HG02763 (cell line): ENCODE data around the gene RPL41.
A peak's percentile ranks its signal among the peaks of the same experiment; 100 is the strongest.

Source experiments
- ATAC-seq: cut with Tn5 transposase; IDR thresholded peaks from one replicate; pipeline ENCODE4 v1.9.1; 2021; ENCODE audit warnings: mild to moderate bottlenecking, moderate library complexity; ENCODE audit not compliant: unreplicated experiment

The RPL41 gene

DNA sequence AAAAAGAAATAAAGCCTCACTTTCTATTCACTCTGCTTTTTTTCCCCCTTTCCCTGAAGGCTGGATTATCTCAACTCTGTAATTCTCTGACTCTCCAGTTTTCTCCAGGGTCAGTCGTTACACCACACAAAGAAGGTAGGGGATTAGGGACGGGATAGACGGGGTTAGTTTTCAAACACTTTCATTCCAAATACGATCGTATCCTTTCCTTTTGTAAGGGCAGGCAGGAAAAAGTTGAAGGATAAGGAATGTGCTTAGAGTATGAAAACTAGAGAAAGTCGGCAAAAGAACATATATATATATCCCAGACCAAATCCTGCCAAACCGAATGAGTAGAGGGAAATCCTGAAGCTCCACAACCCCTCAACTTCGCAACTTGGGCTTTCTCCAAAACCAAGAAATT lies 11.1 kb downstream of the RPL41 start:
- ATAC-seq, result no peak

DNA sequence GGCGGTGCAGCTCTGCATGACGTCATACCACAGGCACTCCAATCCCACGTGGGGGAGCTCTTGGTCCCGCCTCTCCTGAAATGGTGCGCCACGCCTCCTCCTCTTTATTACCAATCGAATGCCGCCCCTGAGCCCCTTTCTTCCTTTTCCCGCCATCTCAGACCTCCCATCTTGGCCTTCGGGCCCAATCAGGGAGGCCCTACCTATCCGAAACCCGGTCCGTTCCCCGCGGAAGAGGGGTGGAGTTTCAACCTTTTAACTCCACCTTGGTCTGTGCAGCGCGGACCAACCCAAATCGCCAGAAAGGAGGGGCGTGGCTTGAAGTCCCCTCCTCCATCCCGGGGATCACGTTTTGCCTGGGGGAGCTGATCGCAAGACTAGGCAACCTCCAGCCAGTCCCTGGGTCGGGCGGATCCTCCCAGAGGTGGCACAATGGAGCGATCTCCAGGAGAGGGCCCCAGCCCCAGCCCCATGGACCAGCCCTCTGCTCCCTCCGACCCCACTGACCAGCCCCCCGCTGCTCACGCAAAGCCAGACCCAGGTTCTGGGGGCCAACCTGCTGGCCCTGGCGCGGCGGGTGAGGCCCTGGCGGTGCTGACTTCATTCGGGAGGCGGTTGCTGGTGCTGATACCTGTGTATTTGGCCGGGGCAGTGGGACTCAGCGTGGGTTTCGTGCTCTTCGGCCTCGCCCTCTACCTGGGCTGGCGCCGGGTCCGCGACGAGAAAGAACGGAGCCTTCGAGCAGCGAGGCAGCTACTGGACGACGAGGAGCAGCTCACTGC lies 11.6 kb downstream of the RPL41 start, which contains the start of gene ESYT1:
Gene ESYT1 (plus strand): TSS at position 380 of the 782 bp plus-strand sequence. CDS start 53 bp downstream, at position 433.
- ATAC-seq, result peak; percentile 88

DNA sequence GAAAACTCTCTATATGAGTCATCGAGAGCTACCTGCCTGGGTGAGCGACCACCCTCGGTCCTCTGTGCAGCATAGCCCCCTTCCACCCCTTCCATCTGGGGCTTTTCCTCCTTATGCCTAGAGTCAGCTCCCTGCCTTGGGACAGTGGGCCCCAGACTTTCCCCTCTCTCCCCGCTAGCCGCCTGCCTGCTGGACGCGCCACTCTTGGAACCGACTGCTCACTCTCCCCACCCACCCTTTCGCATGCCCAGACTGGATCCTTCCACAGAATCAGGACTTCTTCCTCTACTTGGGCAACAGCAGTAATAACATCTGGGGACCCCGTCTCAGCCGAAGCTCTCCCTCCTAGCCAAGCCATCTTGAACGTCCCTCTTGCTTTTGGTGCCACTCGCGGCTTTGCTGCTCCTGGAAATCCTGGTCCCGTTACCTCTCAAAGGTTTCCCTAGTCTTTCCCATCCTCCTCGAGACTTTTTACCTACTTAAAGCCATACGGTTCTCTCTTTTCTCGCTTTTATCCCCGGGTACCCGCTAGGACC lies 12.3 kb downstream of the RPL41 start:
- no peak for ATAC-seq

DNA sequence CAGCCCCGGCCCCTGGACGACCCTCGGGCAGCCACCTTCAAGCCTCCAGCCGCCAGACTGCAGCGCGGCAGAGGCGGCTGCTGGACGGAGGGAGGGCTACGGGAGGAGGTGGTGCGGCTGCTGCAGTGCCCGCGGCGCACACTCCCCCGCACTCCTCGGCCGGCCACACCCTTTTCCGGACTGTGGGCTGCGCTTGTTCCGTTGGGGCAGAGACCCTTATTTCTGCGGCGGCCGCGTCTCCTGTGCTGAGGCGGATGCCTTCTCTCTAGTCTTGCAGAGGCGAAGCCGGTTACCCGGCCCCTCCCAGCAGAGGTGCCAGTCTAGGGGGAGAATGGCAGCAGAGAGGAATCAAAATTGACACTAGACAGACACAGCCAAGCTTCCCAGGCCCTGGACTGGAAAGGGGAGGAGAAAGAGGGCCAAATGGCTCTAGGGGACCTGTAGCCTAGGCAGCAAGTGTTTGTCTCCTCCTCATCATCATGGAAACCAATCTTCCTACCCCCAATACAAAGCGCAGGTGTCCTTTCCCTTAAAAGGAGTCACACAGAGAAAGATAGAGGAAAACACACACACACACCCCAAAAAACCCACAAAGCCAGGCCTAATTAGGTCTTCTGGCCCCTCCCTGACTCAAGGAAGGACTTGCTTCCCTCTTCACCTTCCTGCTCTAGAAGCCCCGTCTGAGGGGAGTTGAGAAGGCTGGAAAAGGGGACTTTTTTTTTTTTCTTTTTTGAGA lies 12.9 kb downstream of the RPL41 start:
- peak; percentile 25 for ATAC-seq

DNA sequence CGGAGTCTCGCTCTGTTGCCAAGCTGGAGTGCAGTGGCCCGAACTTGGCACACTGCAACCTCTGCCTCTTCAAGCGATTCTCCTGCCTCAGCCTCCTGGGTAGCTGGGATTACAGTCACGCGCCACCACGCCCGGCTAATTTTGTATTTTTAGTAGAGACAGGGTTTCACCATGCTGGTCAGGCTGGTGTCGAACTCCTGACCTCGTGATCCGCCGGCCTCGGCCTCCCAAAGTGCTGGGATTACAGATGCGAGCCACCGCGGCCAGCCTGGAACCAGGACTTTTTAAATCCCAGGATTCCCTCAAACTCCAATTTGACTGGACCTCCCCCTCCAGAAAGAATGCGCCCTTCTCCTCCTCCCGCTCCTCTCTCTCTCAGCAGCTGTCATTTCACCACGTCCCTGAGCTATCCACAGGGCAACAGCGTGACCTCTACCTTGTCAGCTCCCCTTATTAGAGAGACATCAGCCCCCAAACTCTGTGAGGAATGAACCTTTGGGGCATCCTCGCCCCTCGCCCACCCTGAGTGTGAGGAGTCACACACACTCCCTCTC lies 13.6 kb downstream of the RPL41 start:
- no peak for ATAC-seq

DNA sequence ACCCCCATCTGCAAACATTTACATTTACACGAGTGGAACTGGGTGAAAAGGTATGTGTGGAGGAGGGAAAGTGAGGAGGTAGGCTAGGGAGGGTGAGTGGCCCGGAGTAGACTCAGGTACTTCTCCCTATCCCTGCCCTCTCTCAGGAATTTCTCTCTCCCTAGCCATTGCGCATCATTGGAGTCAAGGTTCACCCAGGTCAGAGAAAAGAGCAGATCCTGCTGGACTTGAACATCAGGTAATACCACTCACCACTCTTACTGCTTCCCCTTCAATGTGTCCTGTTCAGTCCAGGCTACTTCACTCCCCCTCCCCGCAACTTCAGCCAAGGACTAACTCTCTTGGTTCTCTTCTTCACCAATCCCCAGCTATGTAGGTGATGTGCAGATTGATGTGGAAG lies 14.4 kb downstream of the RPL41 start:
- no peak for ATAC-seq

DNA sequence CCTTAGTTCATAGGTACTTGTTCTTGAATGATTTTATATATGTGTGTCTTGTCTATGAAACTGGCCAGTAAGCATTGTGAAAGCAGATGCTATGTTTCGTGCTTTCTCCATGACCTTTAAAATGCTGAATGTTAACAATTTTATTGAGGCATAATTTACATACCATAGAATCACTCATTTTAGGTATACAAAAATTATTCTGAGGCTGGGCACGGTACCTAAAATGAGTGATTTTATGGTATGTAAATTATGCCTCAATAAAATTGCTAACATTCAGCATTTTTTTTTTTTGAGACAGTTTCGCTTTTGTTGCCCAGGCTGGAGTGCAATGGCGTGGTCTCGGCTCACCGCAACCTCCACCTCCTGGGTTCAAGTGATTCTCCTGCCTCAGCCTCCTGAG lies 18.5 kb downstream of the RPL41 start:
- ATAC-seq, result no peak

DNA sequence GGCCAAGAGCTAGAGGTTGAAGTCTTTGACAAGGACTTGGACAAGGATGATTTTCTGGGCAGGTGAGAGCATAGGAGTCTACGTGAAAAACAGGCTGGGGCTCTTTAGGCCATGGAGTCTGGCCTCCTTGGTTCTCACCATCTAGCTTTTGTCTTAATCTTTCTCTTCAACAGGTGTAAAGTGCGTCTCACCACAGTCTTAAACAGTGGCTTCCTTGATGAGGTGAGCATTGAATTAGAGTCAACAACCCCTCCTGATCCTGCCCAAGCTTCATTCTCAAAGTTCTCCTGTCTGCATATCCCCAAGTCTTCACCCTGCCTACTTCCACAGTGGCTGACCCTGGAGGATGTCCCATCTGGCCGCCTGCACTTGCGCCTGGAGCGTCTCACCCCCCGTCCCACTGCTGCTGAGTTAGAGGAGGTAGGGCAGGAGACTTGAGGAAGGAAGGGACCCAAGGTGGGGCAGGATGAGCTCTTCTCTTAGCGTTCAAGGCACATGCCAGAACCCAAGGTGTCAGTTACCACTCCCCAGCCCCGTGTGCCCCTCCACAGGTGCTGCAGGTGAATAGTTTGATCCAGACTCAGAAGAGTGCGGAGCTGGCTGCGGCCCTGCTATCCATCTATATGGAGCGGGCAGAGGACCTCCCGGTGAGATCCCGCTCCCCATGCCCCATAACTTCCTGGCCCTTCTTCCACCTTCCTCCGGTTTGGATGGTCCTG lies 21.6 kb downstream of the RPL41 start:
- no peak for ATAC-seq

DNA sequence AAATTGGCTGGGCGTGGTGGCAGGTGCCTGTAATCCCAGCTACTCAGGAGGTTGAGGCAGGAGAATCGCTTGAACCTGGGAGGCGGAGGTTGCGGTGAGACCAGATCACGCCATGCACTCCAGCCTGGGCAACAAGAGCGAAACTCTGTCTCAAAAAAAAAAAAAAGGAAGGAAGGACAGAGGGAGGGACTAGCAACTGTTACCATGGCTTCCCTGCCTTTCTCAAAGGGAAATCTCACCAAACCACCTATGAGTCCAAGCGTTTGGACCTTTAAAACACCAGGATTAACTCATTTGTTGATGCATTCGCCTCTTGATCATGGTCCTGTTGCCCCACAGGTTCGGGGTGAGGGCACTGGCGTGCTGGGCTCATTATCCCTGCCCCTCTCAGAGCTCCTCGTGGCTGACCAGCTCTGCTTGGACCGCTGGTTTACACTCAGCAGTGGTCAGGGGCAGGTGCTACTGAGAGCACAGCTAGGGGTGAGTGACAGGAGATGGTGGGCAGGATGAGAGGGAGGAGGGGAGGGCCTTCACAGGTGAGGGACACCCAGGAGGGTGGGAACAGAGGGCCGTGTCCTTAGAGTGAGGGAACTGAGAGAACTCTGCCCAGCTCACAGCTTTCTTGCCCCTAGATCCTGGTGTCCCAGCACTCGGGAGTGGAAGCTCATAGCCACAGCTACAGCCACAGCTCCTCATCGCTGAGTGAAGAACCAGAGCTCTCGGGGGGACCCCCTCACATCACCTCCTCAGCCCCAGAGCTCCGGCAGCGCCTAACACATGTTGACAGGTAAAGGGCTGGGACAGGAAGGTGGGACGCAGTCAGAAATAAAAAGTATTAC lies 25.7 kb downstream of the RPL41 start:
- no peak for ATAC-seq

DNA sequence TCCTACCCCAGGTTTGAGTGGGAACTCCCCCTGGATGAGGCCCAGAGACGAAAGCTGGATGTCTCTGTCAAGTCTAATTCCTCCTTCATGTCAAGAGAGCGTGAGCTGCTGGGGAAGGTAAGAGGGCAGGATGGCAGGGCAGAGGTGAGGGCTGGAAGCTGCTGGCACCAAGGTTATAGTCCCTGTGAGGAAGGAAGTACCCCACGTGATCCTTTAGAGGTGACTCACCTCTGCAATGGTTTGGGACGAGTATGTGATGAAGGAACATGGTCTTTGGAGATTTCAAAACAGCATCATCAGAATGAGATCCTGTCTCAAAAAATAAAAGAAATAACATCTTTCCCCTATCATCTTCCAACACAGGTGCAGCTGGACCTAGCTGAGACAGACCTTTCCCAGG lies 26.8 kb downstream of the RPL41 start:
- no peak for ATAC-seq

DNA sequence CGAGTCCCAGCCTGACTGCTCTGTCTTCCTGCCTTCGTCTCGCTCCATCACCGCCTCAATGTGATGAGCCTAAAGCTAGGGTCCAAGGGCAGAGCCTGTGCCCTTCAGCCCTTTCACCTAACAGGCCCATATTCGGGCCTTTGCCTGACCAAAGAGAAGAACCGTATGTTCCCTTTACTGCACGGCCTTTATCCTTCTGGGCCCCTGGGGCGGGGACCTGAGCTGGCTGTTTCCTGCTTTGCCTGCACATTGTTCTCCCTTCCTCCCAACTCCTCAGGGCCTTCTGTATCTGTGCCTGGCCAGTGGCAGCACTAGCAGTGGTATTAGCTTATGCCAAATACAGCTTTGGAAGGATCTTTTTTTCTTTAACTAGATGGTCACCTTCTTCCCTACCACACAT lies 27.4 kb downstream of the RPL41 start:
- ATAC-seq, result no peak

DNA sequence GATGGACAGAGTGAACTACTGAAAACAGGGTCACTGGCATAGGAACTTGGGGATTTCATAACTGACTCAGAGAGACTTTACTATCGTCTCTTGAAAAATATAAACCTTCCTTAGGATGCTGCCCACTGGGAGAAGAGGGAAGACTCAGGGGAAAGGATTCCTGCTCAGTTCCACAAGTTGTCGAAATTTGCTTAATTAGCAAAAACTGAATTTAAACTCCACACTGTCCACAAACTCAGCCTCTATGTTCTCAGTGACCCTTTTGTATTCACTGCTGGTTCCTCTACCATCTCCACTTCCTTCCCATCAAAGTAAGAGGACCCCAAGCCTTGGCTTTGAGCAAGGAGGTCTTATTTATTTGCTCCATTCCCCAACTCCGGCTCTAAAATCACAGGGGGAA lies 28.8 kb downstream of the RPL41 start:
- ATAC-seq, result no peak

DNA sequence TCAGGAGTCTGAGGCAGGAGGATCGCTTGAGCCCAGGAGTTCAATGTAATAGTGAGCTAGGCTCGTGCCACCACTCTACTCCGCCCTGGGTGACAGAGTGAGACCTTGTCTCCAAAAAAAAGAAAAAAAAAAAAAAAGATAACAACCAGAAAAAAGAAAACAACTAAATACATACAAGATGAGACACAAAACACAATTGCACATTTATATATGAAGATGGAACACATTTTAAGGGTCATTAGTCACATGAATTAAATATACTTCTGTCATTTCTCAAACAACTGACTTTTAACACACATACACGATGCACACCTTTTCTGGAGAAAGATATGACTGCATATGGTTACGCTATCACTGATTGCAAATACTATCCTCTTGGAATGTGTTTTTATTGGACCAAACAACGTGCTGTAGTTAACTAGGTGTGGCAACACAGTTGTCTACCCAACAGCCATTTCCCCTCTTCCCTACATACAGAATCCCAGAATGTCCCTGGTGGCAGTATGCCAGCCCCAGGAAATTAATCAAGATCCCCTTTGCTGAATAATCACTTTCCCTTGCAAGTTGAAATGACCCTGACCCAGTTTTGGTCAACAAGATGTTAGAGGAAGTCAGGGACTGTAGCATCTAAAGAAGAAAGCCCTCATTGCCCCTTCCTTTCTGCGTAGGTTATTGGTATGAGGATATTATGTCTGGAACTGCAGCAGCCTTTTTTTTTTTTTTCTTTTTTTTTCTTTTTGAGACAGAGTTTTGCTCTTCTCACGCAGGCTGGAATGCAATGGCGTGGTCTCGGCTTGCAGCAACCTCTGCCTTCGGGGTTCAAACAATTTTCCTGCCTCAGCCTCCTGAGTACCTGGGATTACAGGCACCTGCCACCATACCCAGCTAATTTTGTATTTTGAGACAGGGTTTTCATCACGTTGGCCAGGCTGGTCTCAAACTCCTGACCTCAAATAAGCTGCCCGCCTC lies 30.3 kb downstream of the RPL41 start:
- ATAC-seq, result no peak

DNA sequence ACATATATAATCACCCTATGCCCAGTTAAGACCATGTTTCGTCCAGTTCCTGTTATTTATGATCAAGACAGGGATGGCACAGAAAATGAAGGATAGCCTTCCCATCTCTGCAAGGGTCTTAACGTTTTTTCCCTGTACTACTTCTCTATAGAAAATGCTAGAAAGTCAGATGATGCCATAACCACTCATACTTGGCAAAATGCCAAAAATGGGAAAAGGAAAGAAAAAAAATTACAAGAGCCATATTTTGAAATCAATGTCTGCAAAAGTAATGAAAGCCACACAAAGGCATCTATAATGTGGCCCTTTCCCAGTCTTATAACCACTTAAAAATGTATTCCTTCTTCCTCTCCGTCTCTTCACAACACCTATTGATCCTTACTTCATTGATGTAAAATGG lies 34.1 kb downstream of the RPL41 start:
- ATAC-seq, result no peak

DNA sequence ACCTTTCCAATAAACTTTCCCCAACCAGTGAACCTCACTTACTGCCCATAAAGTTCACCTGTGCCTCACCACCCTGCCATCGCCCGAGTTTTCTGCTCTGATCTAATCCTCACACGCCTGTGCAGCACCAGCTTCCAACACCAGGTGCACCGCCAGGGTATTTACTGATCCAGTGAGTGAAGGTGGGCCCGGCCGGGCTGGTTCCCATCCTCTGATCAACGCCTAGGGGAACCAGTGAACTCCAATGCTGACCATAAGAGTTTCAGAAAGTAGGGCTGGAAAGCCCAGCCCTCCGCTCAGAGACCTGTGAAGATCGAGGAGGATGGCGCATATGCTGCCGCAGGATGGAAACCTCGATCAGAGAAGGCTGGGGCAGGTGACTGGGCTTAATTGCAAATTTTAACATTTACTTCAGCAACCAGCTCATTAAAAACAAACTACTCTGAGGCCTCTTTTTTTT lies 35.3 kb downstream of the RPL41 start:
- peak; percentile 30 for ATAC-seq

DNA sequence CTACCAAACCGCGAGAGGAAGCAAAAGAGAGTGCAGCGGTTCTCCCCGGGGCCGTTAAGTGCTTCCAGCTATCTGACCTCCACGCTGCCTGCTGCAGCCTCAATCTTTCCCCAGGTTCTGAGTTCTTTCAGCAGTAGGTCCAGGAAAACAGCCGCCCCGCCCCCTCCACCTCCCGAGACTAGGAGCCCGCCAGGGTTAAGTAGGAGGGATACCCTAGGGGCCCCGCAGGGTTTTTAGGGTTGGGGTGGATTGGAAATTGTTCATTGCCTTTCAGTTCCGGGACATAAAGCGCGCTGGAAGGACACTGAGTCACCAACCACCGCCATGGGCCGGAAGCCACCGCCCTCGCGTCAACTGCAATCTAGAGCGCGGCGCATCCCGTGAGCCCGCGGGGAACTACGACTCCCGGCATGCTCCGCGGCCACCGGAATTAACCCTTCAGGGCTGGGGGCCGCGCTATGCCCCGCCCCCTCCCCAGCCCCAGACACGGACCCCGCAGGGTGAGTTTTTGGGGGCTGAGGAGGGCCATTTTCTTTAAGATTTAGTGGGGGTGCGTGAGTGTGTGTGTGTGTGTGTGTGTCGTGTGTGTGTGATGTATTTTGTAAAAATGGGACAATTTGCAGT lies 35.8 kb downstream of the RPL41 start, which contains the start of gene MYL6B:
Gene MYL6B (plus strand): TSS at position 456 of the 624 bp plus-strand sequence. CDS start 1,332 bp downstream, outside the sequence.
- ATAC-seq, result peak; percentile 92

DNA sequence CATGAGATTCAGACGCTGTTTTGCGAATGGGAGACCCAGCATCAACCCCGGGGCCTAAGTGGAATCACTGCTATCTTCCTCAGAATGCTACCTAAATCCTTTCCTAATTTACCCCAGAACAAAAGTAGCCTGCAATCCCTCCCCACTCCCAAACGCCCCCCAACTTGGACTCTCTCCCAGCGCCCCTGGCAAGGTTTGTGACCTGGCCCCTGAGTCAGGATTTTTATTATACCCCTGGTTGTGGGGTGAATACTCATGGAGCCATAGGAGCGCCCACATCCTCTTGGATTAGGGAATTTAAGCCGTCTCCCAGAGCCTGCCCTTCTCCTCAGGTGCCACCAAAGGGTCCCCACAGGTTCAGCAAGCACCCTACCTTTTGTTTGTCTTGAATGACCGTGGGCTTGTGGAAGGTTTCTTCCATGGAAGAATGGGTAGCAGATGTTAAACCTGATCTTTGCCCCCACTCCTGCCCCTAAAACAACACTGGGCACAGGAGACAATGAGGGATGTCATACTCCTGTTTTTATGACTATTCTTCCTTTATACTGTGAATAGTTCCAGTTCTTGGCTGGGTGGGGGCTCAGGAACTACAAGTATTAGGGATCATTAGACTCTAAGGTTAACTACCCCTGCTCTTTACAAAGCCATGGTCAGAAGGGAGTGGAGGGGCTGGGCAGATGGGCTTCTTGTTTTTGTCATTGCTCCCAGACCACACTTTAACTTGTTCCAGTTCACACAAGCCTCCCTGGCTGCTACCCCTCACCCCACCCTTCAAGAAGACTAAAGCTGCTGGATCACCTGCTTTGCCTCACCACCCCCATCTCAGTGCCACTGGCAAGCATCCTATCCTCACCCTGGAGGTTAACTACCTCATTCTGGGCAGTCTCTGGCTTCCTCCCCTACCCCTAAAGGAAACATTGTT lies 36.6 kb downstream of the RPL41 start:
- no peak for ATAC-seq
